Suprapubic skin (tissue), 4 donors: ENCODE results near the gene PPP1CB.

Experiments
- CTCF ChIP-seq, 2 donors: fragments of 200-600 bp in 1 of 2; fragments of 450-650 bp in 1 of 2; sonication (generic) in 1 of 2; IDR thresholded peaks; one replicate each; pipeline ENCODE4 v1.5.1; 2016 to 2019; ENCODE audit warnings: antibody characterized with exemption in 2 of 2, mild to moderate bottlenecking in 1 of 2, moderate library complexity in 1 of 2
- POLR2A ChIP-seq, 2 donors: fragments of 450-650 bp; IDR thresholded peaks; one replicate each; pipeline ENCODE4 v1.6.1; 2017; ENCODE audit warnings: antibody characterized with exemption in 2 of 2, mild to moderate bottlenecking in 2 of 2, moderate library complexity in 2 of 2
- POLR2AphosphoS5 ChIP-seq, 3 donors: sonication (generic); formaldehyde crosslinking; IDR thresholded peaks; one replicate each; pipeline ENCODE4 v1.6.1; 2017; ENCODE audit warnings: antibody characterized with exemption in 3 of 3

DNA sequence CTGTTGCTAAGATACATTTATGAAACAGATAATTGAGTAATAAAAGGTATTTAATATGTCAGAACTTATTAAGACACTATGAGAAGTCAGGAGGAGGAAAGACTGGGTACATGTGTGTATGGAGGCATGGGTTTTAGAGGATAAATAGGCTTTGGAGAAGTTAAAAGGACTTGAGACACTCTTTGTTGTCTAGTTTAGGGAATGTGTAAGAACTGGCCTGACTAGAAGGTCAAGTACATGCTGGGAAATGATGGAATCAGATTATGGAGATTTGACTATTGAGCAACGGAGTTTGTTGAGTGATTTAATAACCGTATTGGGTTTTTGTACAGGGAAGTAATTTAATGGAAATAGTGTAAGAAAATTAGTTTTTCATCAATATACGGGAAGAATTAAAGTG is 30.8 kb downstream of the PPP1CB start:
- TF ChIP-seq CTCF (IDR thresholded peaks at IDR 0.05) (no peak), POLR2AphosphoS5 (IDR thresholded peaks at IDR 0.05) (no peak), POLR2A (IDR thresholded peaks at IDR 0.05) (no peak)
